ENCODE data around the gene MLLT6.

Gene MLLT6

GRCh38 chr17:38690386-38690785, 14.7 kb upstream of the MLLT6 start:
- Histone ChIP-seq H2BK5ac (ENCODE audit: low read length) (no peak overlapping the region), H4K91ac (ENCODE audit: low read depth, low read length, poor library complexity) (no peak overlapping the region), H3K36me3 (replicated peaks in 1 of 2; ENCODE audit: control insufficient read depth in 2 of 2, insufficient read depth in 2 of 2, low read length in 2 of 2) (no peaks in the 10 kb centered on the region), H3K9ac (ENCODE audit: low read depth, low read length, poor library complexity) (no peak overlapping the region), H3K4ac (ENCODE audit: low read length) (no peak overlapping the region), H2BK12ac (ENCODE audit: low read length) (no peak overlapping the region), H3K23ac (ENCODE audit: low read depth, low read length, poor library complexity) (no peak overlapping the region), H3K4me1 (ENCODE audit: control insufficient read depth in 2 of 2, insufficient read depth in 1 of 2, low read depth in 1 of 2, low read length in 2 of 2) (peaks cover 5 to 9% of the 10 kb centered on the region in 2 donors), H3K18ac (ENCODE audit: low read length) (no peak overlapping the region), H2AFZ (ENCODE audit: low read length) (no peak overlapping the region), H3K27ac (replicated peaks; ENCODE audit: low read length) (no peak overlapping the region), H3K4me3 (ENCODE audit: low read length in 2 of 2) (no peak overlapping the region), H4K8ac (ENCODE audit: low read depth, low read length) (no peak overlapping the region), H2AK5ac (ENCODE audit: low read depth, low read length) (no peak overlapping the region), H3K14ac (ENCODE audit: low read length) (no peak overlapping the region), H2BK120ac (ENCODE audit: low read depth, low read length) (no peak overlapping the region), H2BK15ac (ENCODE audit: low read length) (no peak overlapping the region), H3K9me3 (replicated peaks in 1 of 2; ENCODE audit: control insufficient read depth in 2 of 2, insufficient read depth in 1 of 2, low read depth in 1 of 2, low read length in 2 of 2) (no peaks in the 10 kb centered on the region), H3K4me2 (ENCODE audit: insufficient read depth, low read length, poor library complexity, severe bottlenecking) (no peak overlapping the region), H3K27me3 (ENCODE audit: control insufficient read depth in 3 of 3, insufficient read depth in 3 of 3, low read depth in 1 of 3, low read length in 3 of 3) (no peaks in the 10 kb centered on the region), H3K79me1 (ENCODE audit: low read depth, low read length) (no peaks in the 10 kb centered on the region)
- no peak for DNase-seq (ENCODE audit: low spot score)
- no CpG with 5 or more reads among the region's 4 CpGs for WGBS, 2 donors (ENCODE audit: extremely low coverage in 2 of 2, insufficient read length in 2 of 2, insufficient replicate concordance in 1 of 2)

GRCh38 chr17:38691154-38691553, 13.9 kb upstream of the MLLT6 start:
- Histone ChIP-seq H2AFZ (ENCODE audit: low read length) (no peak overlapping the region), H3K36me3 (replicated peaks in 1 of 2; ENCODE audit: control insufficient read depth in 2 of 2, insufficient read depth in 2 of 2, low read length in 2 of 2) (no peaks in the 10 kb centered on the region), H3K9ac (ENCODE audit: low read depth, low read length, poor library complexity) (no peak overlapping the region), H4K91ac (ENCODE audit: low read depth, low read length, poor library complexity) (no peak overlapping the region), H3K18ac (ENCODE audit: low read length) (no peak overlapping the region), H3K4ac (ENCODE audit: low read length) (no peak overlapping the region), H3K9me3 (replicated peaks in 1 of 2; ENCODE audit: control insufficient read depth in 2 of 2, insufficient read depth in 1 of 2, low read depth in 1 of 2, low read length in 2 of 2) (no peaks in the 10 kb centered on the region), H2BK5ac (ENCODE audit: low read length) (no peak overlapping the region), H4K8ac (ENCODE audit: low read depth, low read length) (no peak overlapping the region), H3K4me3 (ENCODE audit: low read length in 2 of 2) (no peak overlapping the region), H2BK120ac (ENCODE audit: low read depth, low read length) (no peak overlapping the region), H3K4me1 (ENCODE audit: control insufficient read depth in 2 of 2, insufficient read depth in 1 of 2, low read depth in 1 of 2, low read length in 2 of 2) (peaks cover 5 to 9% of the 10 kb centered on the region in 2 donors), H3K79me1 (ENCODE audit: low read depth, low read length) (no peaks in the 10 kb centered on the region), H3K14ac (ENCODE audit: low read length) (no peak overlapping the region), H3K27me3 (ENCODE audit: control insufficient read depth in 3 of 3, insufficient read depth in 3 of 3, low read depth in 1 of 3, low read length in 3 of 3) (no peaks in the 10 kb centered on the region), H2BK12ac (ENCODE audit: low read length) (no peak overlapping the region), H2BK15ac (ENCODE audit: low read length) (no peak overlapping the region), H3K4me2 (ENCODE audit: insufficient read depth, low read length, poor library complexity, severe bottlenecking) (no peak overlapping the region), H2AK5ac (ENCODE audit: low read depth, low read length) (no peak overlapping the region), H3K23ac (ENCODE audit: low read depth, low read length, poor library complexity) (no peak overlapping the region), H3K27ac (replicated peaks; ENCODE audit: low read length) (no peak overlapping the region)
- no peak for DNase-seq (ENCODE audit: low spot score)
- no CpG with 5 or more reads among the region's 4 CpGs for WGBS, 2 donors (ENCODE audit: extremely low coverage in 2 of 2, insufficient read length in 2 of 2, insufficient replicate concordance in 1 of 2)

- H3K4ac ChIP-seq (ENCODE audit: low read length), result no peak overlapping the region
- H2BK12ac ChIP-seq (ENCODE audit: low read length), result no peak overlapping the region
- H3K23ac ChIP-seq (ENCODE audit: low read depth, low read length, poor library complexity), result no peak overlapping the region
- H2AK5ac ChIP-seq (ENCODE audit: low read depth, low read length), result no peak overlapping the region
- H4K91ac ChIP-seq (ENCODE audit: low read depth, low read length, poor library complexity), result no peak overlapping the region
- no peaks in the 10 kb centered on the region for H3K9me3 ChIP-seq (replicated peaks in 1 of 2; ENCODE audit: control insufficient read depth in 2 of 2, insufficient read depth in 1 of 2, low read depth in 1 of 2, low read length in 2 of 2)
- H4K8ac ChIP-seq (ENCODE audit: low read depth, low read length), result peak overlapping the region; percentile 24
- H2BK5ac ChIP-seq (ENCODE audit: low read length), result no peak overlapping the region
- H3K27ac ChIP-seq (replicated peaks; ENCODE audit: low read length), result no peak overlapping the region
- WGBS, 2 donors (ENCODE audit: extremely low coverage in 2 of 2, insufficient read length in 2 of 2, insufficient replicate concordance in 1 of 2), result no CpG with 5 or more reads among the region's 12 CpGs
- peaks cover 0 to 13% (median 0%) of the 10 kb centered on the region in 3 experiments for H3K27me3 ChIP-seq (ENCODE audit: control insufficient read depth in 3 of 3, insufficient read depth in 3 of 3, low read depth in 1 of 3, low read length in 3 of 3)
- H2AFZ ChIP-seq (ENCODE audit: low read length), result peak overlapping the region; percentile 78
- H3K79me1 ChIP-seq (ENCODE audit: low read depth, low read length), result no peaks in the 10 kb centered on the region
- no peak overlapping the region for H2BK120ac ChIP-seq (ENCODE audit: low read depth, low read length)
- H3K4me1 ChIP-seq (ENCODE audit: control insufficient read depth in 2 of 2, insufficient read depth in 1 of 2, low read depth in 1 of 2, low read length in 2 of 2), result peaks cover 5 to 9% of the 10 kb centered on the region in 2 donors
- H3K4me2 ChIP-seq (ENCODE audit: insufficient read depth, low read length, poor library complexity, severe bottlenecking), result no peak overlapping the region
- peak overlapping the region; percentile 23 for H3K18ac ChIP-seq (ENCODE audit: low read length)
- no peak overlapping the region for H3K14ac ChIP-seq (ENCODE audit: low read length)
- no peak for DNase-seq (ENCODE audit: low spot score)
- H3K36me3 ChIP-seq (replicated peaks in 1 of 2; ENCODE audit: control insufficient read depth in 2 of 2, insufficient read depth in 2 of 2, low read length in 2 of 2), result no peaks in the 10 kb centered on the region
- H2BK15ac ChIP-seq (ENCODE audit: low read length), result no peak overlapping the region
- no peak overlapping the region for H3K9ac ChIP-seq (ENCODE audit: low read depth, low read length, poor library complexity)
- H3K4me3 ChIP-seq (ENCODE audit: low read length in 2 of 2), result peak overlapping the region in 1 of 2 donors; percentile 27
These were observed 11.3 kb upstream of the MLLT6 start for GRCh38 chr17:38693700-38694329.

GRCh38 chr17:38697061-38697820, 7.8 kb upstream of the MLLT6 start:
- Histone ChIP-seq H2AK5ac (ENCODE audit: low read depth, low read length) (no peak overlapping the region), H2BK120ac (ENCODE audit: low read depth, low read length) (no peak overlapping the region), H3K79me1 (ENCODE audit: low read depth, low read length) (no peaks in the 10 kb centered on the region), H2BK12ac (ENCODE audit: low read length) (no peak overlapping the region), H3K27me3 (ENCODE audit: control insufficient read depth in 3 of 3, insufficient read depth in 3 of 3, low read depth in 1 of 3, low read length in 3 of 3) (peaks cover 0 to 42% (median 5%) of the 10 kb centered on the region in 3 experiments), H3K36me3 (replicated peaks in 1 of 2; ENCODE audit: control insufficient read depth in 2 of 2, insufficient read depth in 2 of 2, low read length in 2 of 2) (no peaks in the 10 kb centered on the region), H3K23ac (ENCODE audit: low read depth, low read length, poor library complexity) (no peak overlapping the region), H4K8ac (ENCODE audit: low read depth, low read length) (no peak overlapping the region), H3K4me2 (ENCODE audit: insufficient read depth, low read length, poor library complexity, severe bottlenecking) (no peak overlapping the region), H2BK5ac (ENCODE audit: low read length) (no peak overlapping the region), H3K27ac (replicated peaks; ENCODE audit: low read length) (no peak overlapping the region), H2BK15ac (ENCODE audit: low read length) (no peak overlapping the region), H3K14ac (ENCODE audit: low read length) (no peak overlapping the region), H4K91ac (ENCODE audit: low read depth, low read length, poor library complexity) (no peak overlapping the region), H3K9ac (ENCODE audit: low read depth, low read length, poor library complexity) (no peak overlapping the region), H3K4me1 (ENCODE audit: control insufficient read depth in 2 of 2, insufficient read depth in 1 of 2, low read depth in 1 of 2, low read length in 2 of 2) (peaks cover 8 to 16% of the 10 kb centered on the region in 2 donors), H3K9me3 (replicated peaks in 1 of 2; ENCODE audit: control insufficient read depth in 2 of 2, insufficient read depth in 1 of 2, low read depth in 1 of 2, low read length in 2 of 2) (no peaks in the 10 kb centered on the region), H3K4me3 (ENCODE audit: low read length in 2 of 2) (no peak overlapping the region), H3K4ac (ENCODE audit: low read length) (no peak overlapping the region), H3K18ac (ENCODE audit: low read length) (no peak overlapping the region), H2AFZ (ENCODE audit: low read length) (no peak overlapping the region)
- WGBS, 2 donors (ENCODE audit: extremely low coverage in 2 of 2, insufficient read length in 2 of 2, insufficient replicate concordance in 1 of 2), result no CpG with 5 or more reads among the region's 4 CpGs
- no peak for DNase-seq (ENCODE audit: low spot score)

Measured in neuronal stem cell (in vitro differentiated cells).